ENCODE data around the gene SAMD3. TPM values are rescaled to one million over a fixed set of nuclear protein-coding genes. Genes with fewer than 3 reads are reported as not detected.

The SAMD3 gene
- total RNA-seq, 1 experiment from 2014 or later, result 7.5 TPM

GRCh38 chr6:130206479-130206878 lies 16.3 kb downstream of the SAMD3 start:
- BruUV-seq (replicated peaks), result no TSS peak
- DNase-seq (ENCODE audit: low read depth, low spot score) (no peak), ATAC-seq (no peak)
- Histone ChIP-seq H4K20me1 (ENCODE audit: insufficient read depth) (no peaks in the 10 kb centered on the region), H3K9ac (ENCODE audit: low read length) (no peak overlapping the region), H3K79me2 (ENCODE audit: insufficient read depth, low read length) (no peaks in the 10 kb centered on the region), H3K36me3 (ENCODE audit: control insufficient read depth in 1 of 2, insufficient read depth in 2 of 2, low read length in 2 of 2) (no peaks in the 10 kb centered on the region), H3K4me2 (ENCODE audit: low read length) (no peak overlapping the region), H2AFZ (ENCODE audit: low read depth, low read length, poor library complexity, severe bottlenecking) (no peak overlapping the region), H3K27ac (ENCODE audit: low read depth, low read length) (no peak overlapping the region), H3K27me3 (ENCODE audit: insufficient read depth, low read length) (no peaks in the 10 kb centered on the region), H3K4me1 (ENCODE audit: control insufficient read depth in 1 of 2, insufficient read depth in 2 of 2, low read length in 2 of 2) (no peaks in the 10 kb centered on the region), H3K9me2 (ENCODE audit: insufficient read depth) (no peaks in the 10 kb centered on the region), H3K4me3 (replicated peaks in 1 of 2; ENCODE audit: low read depth in 1 of 2, low read length in 2 of 2) (no peak overlapping the region), H3K9me3 (ENCODE audit: control insufficient read depth in 1 of 2, insufficient read depth in 1 of 2, low read depth in 1 of 2, low read length in 2 of 2) (no peaks in the 10 kb centered on the region)
- ChIA-PET RAD21 (ENCODE audit: low non-redundant PET in 1 of 2, low total read pairs in 2 of 2, uncharacterized antibody in 2 of 2, unreplicated experiment in 2 of 2) (no interaction called here), CTCF (no interaction called here), POLR2A (no interaction called here)
- TF ChIP-seq RAD21 (IDR thresholded peaks at IDR 0.05; ENCODE audit: low read depth) (no peak), SP1 (IDR thresholded peaks at IDR 0.05; ENCODE audit: low read depth) (no peak), ATF3 (IDR thresholded peaks at IDR 0.05) (no peak), SRF (IDR thresholded peaks at IDR 0.05; ENCODE audit: low read depth) (no peak)
- intact Hi-C loops (cut with micrococcal nuclease), result no loop called here

- Histone ChIP-seq H3K27ac (ENCODE audit: low read depth, low read length) (no peak overlapping the region), H4K20me1 (ENCODE audit: insufficient read depth) (no peaks in the 10 kb centered on the region), H3K4me3 (replicated peaks in 1 of 2; ENCODE audit: low read depth in 1 of 2, low read length in 2 of 2) (no peak overlapping the region), H2AFZ (ENCODE audit: low read depth, low read length, poor library complexity, severe bottlenecking) (no peak overlapping the region), H3K9me2 (ENCODE audit: insufficient read depth) (no peaks in the 10 kb centered on the region), H3K4me2 (ENCODE audit: low read length) (no peak overlapping the region), H3K9me3 (ENCODE audit: control insufficient read depth in 1 of 2, insufficient read depth in 1 of 2, low read depth in 1 of 2, low read length in 2 of 2) (no peaks in the 10 kb centered on the region), H3K4me1 (ENCODE audit: control insufficient read depth in 1 of 2, insufficient read depth in 2 of 2, low read length in 2 of 2) (no peaks in the 10 kb centered on the region), H3K36me3 (ENCODE audit: control insufficient read depth in 1 of 2, insufficient read depth in 2 of 2, low read length in 2 of 2) (no peaks in the 10 kb centered on the region), H3K27me3 (ENCODE audit: insufficient read depth, low read length) (no peaks in the 10 kb centered on the region), H3K79me2 (ENCODE audit: insufficient read depth, low read length) (no peaks in the 10 kb centered on the region), H3K9ac (ENCODE audit: low read length) (no peak overlapping the region)
- no TSS peak for BruUV-seq (replicated peaks)
- ATAC-seq (no peak), DNase-seq (ENCODE audit: low read depth, low spot score) (no peak)
- intact Hi-C loops (cut with micrococcal nuclease), result no loop called here
- ChIA-PET POLR2A (no interaction called here), RAD21 (ENCODE audit: low non-redundant PET in 1 of 2, low total read pairs in 2 of 2, uncharacterized antibody in 2 of 2, unreplicated experiment in 2 of 2) (interaction anchor here in 1 of 2 experiments (0.6 kb wide), 1 partner anchor 494 kb away, joined by 3 read pairs; no protein-coding TSS in a partner anchor), CTCF (no interaction called here)
- no peak for TF ChIP-seq ATF3 (IDR thresholded peaks at IDR 0.05)
- no peak for TF ChIP-seq EZH2phosphoT487 (IDR thresholded peaks at IDR 0.05; ENCODE audit: borderline replicate concordance)
- no peak for TF ChIP-seq JUND (IDR thresholded peaks at IDR 0.05)
- TF ChIP-seq TCF7L2 (IDR thresholded peaks at IDR 0.05; ENCODE audit: borderline replicate concordance, extremely low read depth, insufficient read depth, insufficient read length), result no peak
- TF ChIP-seq ZNF274 (IDR thresholded peaks at IDR 0.05; ENCODE audit: low read depth, low read length), result no peak
- TF ChIP-seq, protein P1, sequence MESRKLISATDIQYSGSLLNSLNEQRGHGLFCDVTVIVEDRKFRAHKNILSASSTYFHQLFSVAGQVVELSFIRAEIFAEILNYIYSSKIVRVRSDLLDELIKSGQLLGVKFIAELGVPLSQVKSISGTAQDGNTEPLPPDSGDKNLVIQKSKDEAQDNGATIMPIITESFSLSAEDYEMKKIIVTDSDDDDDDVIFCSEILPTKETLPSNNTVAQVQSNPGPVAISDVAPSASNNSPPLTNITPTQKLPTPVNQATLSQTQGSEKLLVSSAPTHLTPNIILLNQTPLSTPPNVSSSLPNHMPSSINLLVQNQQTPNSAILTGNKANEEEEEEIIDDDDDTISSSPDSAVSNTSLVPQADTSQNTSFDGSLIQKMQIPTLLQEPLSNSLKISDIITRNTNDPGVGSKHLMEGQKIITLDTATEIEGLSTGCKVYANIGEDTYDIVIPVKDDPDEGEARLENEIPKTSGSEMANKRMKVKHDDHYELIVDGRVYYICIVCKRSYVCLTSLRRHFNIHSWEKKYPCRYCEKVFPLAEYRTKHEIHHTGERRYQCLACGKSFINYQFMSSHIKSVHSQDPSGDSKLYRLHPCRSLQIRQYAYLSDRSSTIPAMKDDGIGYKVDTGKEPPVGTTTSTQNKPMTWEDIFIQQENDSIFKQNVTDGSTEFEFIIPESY (IDR thresholded peaks at IDR 0.05; ENCODE audit: extremely low read depth, insufficient replicate concordance, low read length), result no peak
- TF ChIP-seq, protein P2, sequence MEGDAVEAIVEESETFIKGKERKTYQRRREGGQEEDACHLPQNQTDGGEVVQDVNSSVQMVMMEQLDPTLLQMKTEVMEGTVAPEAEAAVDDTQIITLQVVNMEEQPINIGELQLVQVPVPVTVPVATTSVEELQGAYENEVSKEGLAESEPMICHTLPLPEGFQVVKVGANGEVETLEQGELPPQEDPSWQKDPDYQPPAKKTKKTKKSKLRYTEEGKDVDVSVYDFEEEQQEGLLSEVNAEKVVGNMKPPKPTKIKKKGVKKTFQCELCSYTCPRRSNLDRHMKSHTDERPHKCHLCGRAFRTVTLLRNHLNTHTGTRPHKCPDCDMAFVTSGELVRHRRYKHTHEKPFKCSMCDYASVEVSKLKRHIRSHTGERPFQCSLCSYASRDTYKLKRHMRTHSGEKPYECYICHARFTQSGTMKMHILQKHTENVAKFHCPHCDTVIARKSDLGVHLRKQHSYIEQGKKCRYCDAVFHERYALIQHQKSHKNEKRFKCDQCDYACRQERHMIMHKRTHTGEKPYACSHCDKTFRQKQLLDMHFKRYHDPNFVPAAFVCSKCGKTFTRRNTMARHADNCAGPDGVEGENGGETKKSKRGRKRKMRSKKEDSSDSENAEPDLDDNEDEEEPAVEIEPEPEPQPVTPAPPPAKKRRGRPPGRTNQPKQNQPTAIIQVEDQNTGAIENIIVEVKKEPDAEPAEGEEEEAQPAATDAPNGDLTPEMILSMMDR (IDR thresholded peaks at IDR 0.05 in 2 of 3, conservative IDR thresholded peaks at IDR 0.05 in 1 of 3; ENCODE audit: borderline replicate concordance in 1 of 3, insufficient read depth in 1 of 3, low read depth in 2 of 3, low read length in 2 of 3), result no peak
- no peak for TF ChIP-seq MAX (IDR thresholded peaks at IDR 0.05)
- no peak for TF ChIP-seq ELF1 (IDR thresholded peaks at IDR 0.05; ENCODE audit: borderline replicate concordance, low read depth)
- no peak for TF ChIP-seq RAD21 (IDR thresholded peaks at IDR 0.05; ENCODE audit: low read depth)
- TF ChIP-seq ZFX (IDR thresholded peaks at IDR 0.05), result no peak
- TF ChIP-seq FOSL1 (IDR thresholded peaks at IDR 0.05; ENCODE audit: low read depth), result no peak
- no peak for TF ChIP-seq SRF (IDR thresholded peaks at IDR 0.05; ENCODE audit: low read depth)
- TF ChIP-seq SIN3A (IDR thresholded peaks at IDR 0.05; ENCODE audit: low read depth), result no peak
- TF ChIP-seq EGR1 (IDR thresholded peaks at IDR 0.05; ENCODE audit: low read depth), result no peak
Measured at GRCh38 chr6:130204322-130204721, 18.4 kb downstream of the SAMD3 start.

Data from HCT116 (cell line).